ENCODE measurements around the gene HDC.

DNA sequence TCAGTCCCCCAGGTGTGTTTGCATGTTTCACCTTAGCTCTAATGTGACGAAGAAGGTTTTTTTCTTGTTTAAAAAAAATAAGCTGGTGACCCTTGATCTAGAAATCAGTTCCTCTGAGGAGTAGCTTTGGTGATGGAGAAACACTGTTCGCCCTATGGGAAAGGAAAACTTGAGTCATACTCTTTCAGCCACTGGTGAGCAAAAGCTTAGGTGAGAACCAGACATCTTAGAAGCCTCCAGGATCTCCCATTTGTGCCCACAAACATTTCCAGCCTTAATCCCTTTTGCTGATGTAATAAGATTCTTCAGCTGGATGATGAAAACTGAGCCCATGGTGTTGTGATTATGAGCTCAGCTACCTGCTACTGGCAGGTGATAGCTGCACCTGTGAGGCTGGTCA is 45.7 kb downstream of the HDC start:
- TF ChIP-seq, protein P1, sequence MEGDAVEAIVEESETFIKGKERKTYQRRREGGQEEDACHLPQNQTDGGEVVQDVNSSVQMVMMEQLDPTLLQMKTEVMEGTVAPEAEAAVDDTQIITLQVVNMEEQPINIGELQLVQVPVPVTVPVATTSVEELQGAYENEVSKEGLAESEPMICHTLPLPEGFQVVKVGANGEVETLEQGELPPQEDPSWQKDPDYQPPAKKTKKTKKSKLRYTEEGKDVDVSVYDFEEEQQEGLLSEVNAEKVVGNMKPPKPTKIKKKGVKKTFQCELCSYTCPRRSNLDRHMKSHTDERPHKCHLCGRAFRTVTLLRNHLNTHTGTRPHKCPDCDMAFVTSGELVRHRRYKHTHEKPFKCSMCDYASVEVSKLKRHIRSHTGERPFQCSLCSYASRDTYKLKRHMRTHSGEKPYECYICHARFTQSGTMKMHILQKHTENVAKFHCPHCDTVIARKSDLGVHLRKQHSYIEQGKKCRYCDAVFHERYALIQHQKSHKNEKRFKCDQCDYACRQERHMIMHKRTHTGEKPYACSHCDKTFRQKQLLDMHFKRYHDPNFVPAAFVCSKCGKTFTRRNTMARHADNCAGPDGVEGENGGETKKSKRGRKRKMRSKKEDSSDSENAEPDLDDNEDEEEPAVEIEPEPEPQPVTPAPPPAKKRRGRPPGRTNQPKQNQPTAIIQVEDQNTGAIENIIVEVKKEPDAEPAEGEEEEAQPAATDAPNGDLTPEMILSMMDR (IDR thresholded peaks at IDR 0.05): no peak
- TF ChIP-seq POLR2AphosphoS5 (IDR thresholded peaks at IDR 0.05): no peak
- no peak for TF ChIP-seq POLR2A (IDR thresholded peaks at IDR 0.05)

Measured in sigmoid colon (tissue), 4 donors.